HG02852 (cell line): ENCODE data around the gene SLX1B.
"Not testable (repeated sequence)": the region's sequence is repeated elsewhere in the genome, so short reads cannot be mapped to it uniquely, and the experiment has no call there.

ENCODE experiments used
- ATAC-seq: cut with Tn5 transposase; IDR thresholded peaks from one replicate; pipeline ENCODE4 v1.9.1; 2021; ENCODE audit warnings: mild to moderate bottlenecking, moderate library complexity; ENCODE audit not compliant: unreplicated experiment

SLX1B gene

DNA sequence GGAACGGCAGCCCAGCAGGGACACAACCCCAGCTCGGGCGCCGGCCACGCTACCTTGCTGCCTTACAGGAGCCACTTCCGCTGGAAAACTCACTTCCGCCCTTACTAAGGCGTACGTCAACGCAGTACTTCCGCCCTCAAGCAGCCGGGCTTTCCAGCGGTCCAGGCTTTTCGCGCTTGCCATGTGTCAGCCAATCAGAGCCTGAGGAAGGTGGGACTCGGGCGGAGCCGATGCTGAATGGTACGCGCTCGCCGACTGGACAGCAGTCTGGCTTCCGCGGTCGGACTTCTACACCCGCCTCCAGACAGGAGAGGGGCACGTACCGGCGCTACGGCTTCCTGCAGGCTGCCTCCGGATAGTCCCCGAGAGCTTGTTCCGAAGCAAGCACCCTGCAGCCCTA, at the start of gene SLX1B, which contains the start of gene BOLA2:
Gene SLX1B (plus strand): TSS at position 265 of the 400 bp plus-strand sequence.
Gene BOLA2 (minus strand): TSS at position 83 of the 400 bp plus-strand sequence. CDS start 98 bp downstream, outside the sequence.
- ATAC-seq, result peak; percentile 85

DNA sequence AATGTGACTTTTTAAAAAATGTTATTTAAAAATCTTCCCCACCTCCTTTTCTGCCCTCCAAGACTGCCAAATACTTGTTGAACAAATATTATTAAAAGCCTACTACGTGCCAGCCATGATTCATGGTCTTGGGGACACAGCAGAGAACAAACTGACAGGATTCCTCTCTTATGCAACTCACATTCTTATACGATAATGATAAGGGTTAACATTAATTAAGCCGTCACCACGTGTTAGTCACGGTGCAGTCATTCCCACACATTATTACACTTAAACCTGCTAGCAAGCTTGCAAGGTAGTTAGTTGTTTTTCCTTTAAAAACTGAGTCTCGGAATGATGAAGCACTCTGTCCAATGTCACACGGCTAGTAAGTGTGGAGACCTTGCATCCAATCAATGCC, 49.1 kb upstream of the SLX1B start:
- ATAC-seq, result not testable (repeated sequence)

DNA sequence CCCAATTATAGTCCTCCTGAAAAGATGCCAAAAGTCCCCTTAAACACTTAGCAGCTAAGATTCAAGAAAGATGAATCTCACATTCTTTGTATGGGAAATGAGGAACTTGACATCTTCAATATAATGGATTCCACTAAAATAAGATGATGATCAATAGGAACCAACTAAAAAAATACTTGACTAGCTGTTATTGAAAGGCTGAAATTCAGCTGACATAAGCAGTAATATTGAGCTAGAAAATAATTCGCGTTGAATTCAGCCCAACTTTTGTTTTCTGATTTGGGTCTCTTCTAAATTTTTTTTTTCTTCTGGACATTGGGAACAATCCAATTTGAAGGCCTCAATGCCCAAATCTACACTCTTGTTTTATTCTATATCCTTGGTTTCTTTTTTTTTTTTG, 30.7 kb upstream of the SLX1B start:
- ATAC-seq, result not testable (repeated sequence)

DNA sequence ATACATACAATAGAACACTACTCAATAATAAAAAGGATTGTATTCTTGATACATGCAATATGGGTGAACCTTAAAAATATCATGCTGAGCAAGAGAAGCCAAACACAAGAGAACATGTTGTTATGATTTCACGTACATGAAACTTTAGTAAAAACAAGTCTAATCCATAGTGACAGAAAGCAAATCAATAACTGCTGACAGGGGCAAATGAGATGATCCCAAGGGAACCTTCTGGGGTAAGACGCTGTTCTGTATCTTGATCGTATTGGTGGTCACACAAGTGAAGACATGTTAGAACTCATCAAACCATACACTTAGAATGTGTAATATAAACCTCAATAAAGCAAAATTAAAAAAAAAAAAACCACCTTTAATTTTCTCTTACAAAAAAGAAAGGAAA, 28.9 kb upstream of the SLX1B start:
- ATAC-seq, result not testable (repeated sequence)

DNA sequence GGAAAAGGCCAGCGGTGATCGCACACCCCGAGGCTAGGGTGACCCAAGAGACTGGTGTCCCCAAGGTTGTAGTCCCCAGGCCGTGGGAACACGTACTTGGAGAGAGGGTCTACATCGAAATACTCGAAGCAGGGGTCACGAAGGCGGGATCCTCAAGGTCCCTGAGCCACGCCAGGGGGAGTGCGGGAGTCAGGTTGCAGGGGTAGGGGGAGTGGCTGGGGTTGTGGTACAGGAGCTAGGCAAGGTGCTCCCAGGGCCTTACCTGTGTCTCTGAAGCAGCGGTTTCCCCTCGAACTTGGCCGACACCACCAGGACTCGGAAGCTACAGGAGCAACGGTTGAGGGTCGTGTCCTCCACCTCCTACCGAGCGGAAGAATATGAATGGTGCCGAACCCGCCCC, 579 bp upstream of the SLX1B start:
- peak; percentile 9 for ATAC-seq

DNA sequence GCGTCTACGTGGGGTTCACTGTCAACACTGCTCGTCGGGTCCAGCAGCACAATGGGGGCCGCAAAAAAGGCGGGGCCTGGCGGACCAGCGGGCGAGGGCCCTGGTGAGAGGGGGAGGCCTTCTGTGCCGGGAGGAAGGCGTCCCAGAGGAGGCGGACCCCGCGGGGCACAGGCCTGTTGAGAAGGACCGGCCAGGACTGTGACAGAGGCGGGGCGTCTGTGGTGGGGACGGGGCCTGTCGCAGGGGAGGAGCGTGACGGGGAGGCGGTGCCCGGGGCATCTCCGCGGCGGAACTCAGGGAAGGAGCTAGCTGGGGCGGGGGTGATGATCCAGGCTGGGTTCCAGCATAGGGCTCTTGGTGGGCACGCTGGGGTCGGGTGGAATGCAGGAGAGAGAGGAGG, 495 bp downstream of the SLX1B start:
- ATAC-seq, result peak; percentile 61

DNA sequence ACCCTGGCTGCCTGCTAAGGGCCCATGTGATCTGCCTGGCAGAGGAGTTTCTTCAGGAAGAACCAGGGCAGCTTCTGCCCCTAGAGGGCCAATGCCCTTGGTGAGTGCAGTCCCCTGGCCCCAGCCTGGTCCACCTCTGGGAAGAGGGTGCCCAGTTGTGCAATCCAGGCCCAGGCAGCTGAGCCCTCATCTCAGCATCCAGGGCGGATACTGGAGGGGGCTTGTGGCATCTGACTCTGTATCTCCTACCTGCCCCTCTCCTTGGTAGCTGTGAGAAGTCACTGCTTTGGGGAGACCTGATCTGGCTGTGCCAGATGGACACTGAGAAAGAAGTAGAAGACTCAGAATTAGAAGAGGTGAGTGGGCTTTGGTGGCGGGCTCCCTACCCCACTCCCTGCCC, 3.3 kb downstream of the SLX1B start:
- not testable (repeated sequence) for ATAC-seq

DNA sequence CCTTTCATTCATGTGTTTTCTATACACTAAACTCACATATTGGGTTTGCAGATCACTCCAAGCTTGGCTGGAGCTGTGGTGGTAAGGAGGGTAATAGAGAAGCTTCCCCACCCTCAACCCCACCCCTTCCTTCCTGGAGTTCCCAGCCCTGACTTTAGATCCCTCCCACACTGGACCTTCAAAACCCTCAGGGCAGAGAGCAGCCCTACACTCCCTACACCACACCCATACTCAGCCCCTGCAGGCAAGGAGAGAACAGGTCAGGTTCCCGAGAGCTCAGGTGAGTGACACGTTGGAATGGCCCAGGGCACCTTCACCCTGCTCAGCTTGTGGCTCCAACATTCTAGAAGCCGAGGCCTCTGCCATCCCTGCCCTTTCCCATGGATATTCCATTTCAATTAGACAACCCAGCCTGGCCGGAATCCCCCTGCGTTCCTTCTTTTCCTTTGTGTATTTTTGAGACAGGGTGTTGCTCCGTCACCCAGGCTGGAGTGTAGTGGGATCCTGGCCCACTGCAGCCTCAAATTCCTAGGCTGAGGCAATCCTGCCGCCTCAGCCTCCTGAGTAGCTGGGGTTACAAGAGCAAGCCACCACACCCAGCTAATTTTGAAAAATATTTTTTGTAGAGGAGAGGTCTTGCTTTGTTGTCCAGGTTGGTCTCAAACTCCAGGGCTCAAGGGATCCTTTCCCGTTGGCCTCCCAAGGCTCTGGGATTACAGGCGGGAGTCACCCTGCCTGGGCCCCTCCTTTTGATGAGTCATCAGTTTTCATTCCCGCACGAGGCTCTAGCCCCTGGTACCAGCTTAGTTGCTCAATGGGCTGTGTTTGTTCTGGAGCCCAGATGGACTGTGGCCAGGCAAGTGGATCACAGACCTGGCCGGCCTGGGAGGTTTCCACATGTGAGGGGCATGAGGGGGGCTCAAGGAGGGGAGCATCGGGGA, 5.6 kb downstream of the SLX1B start, which contains the start of gene SULT1A4:
Gene SULT1A4 (plus strand): TSS at position 208 of the 941 bp plus-strand sequence. CDS start 1,473 bp downstream, outside the sequence.
- ATAC-seq, result not testable (repeated sequence)

DNA sequence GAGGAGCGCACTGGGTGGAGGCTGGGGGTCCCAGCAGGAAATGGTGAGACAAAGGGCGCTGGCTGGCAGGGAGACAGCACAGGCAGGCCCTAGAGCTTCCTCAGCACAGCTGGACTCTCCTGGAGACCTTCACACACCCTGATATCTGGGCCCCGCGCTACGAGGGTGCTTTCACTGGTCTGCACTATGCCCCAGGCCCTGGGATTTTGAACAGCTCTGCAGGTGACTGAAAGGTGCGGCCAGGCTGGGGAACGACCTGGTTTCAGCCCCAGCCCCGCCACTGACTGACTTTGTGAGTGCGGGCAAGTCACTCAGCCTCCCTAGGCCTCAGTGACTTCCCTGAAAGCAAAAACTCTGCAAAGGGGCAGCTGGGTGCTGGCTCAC, 6.3 kb downstream of the SLX1B start:
- not testable (repeated sequence) for ATAC-seq

DNA sequence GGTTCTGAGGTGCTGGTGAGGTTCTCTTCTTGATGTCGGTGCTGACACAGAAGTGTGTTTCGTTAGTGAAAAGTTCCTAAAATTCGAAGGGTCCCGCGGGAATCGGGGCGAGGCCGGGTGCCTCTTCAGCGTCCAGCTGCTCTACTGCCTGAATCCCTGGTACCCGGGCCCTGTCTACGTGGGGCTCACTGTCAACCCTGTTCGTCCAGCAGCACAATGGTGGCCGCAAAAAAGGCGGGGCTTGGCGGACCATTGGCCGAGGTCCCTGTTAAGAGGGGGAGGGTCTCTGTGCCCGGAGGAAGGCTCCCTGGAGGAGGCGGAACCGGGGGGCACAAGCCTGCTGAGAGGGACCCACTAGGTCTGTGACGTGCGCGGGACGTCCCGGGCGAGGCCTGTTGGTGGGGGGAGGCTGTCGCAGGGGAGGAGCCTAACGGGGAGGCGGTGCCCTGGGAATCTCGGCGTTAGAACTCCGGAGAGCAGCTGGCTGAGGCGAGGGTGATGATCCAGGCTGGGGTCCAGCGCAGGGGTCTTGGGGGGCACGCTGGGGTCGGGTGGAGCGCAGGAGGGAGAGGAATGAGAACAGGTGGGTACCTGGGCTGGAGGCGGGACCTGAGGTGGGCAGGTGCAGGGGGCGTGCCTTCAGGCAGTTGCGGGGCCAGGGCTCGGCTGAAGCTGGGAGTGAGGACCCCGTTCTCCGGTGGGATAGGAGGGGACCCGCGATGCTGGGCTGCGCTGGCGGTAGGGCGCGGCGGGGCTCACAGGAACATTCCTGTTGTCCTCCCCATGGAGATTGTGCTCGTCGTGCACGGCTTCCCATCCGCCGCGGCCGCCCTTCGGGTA, 11.9 kb downstream of the SLX1B start:
- ATAC-seq, result not testable (repeated sequence)

DNA sequence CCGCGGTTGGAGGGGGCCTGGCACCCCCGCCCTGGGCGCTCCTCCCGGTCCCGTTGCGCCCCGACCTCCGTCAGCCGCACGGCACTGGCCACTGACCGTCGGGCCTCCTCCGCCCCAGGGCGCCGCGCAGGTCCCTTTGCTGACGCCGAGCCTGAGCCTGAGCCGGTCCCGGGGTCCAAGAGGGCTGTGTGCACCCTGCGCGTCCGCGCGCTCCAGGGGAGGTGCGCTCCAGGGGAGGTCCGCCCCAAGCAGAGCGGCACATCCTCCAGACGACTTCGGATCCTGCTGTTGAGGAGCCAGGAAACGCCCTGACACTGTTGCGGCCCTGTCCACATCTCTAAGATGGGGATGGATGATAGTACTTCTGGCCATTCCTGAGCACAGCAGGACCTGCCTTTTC, 12.6 kb downstream of the SLX1B start:
- ATAC-seq, result not testable (repeated sequence)

DNA sequence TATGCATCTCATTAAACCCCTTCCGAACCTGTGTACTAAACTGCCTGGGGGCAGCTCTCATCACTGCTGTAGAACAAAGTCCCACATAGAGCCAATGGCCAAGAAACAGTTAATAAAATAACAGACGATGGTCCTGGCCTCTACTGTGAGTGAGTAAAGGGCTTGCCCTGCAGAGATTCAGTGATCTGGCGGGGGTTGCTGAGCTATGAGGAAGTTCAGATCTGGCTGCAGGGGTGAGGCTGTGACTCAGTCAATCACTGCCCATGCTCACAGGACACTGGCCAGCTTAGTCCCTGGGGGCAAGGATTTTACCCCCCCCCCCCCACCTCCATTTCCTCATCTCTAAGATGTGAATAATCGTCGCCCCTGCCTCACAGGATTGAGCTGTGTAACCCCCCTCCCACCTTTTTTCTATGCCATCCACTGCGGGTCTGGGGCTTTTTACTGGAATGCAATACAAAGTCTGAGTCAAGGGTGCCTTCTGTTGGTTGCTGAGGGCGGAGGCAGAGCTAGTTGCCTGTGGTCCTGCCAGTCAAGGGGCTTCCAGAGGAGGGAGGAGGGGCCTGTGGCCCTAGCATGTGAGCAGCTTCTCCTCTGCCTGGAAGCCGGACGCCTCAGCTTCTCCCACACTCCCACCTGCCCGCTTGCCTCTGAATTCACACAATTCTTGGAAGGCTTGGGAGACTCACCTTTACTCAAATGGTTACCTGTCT, 13.5 kb downstream of the SLX1B start:
- not testable (repeated sequence) for ATAC-seq

DNA sequence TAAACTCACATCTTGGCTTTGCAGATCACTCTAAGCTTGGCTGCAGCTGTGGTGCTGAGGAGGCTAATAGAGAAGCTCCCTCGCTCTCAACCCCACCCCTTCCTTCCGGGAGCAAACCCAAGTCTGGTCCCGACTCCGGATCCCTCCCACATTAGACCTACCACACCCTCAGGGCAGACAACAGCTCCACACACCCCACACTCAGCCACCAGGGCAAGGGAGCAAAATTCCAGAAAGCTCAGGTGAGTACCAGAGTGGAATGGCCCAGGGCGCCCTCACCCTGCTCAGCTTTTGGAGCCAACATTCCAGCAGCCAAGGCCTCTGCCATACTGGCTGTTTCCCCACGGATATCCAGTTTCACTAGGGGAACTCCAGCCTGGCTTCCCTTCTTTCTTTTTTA, 15.3 kb downstream of the SLX1B start:
- ATAC-seq, result not testable (repeated sequence)

DNA sequence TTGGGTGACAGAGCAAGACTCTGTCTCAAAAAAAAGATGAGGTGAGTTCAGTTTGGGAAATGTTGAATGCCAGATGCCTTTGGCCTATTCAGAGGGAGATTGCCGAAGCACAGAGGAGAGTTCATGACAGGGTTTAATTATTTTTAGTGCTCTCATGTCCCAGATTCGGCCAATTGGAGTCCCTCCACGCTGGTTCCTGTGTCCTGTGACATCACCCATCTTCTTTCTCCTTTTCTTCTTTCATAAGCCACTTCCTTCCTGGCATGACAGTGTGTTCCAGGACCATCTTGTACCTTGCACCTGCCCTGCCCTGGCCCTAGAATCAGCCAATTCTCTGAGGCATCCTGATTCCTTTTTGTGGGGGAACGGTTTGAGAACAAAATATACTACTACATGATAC, 17.7 kb downstream of the SLX1B start:
- not testable (repeated sequence) for ATAC-seq

DNA sequence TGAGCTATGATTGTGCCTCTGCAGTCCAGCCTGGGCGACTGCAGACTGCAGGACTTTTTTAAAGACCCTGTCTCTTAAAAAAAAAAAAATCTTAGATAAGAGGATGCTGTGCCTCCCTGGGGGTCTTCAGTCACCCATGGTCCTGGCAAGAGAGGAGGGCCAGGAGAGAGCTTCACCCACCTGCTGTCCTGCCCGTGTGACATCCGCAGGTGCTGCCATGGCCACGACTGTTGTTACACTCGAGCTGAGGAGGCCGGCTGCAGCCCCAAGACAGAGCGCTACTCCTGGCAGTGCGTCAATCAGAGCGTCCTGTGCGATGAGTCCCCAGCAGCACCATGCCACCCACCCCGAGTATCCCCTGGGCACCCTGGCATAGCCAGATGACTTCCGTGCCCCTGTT, 27.9 kb downstream of the SLX1B start:
- not testable (repeated sequence) for ATAC-seq

DNA sequence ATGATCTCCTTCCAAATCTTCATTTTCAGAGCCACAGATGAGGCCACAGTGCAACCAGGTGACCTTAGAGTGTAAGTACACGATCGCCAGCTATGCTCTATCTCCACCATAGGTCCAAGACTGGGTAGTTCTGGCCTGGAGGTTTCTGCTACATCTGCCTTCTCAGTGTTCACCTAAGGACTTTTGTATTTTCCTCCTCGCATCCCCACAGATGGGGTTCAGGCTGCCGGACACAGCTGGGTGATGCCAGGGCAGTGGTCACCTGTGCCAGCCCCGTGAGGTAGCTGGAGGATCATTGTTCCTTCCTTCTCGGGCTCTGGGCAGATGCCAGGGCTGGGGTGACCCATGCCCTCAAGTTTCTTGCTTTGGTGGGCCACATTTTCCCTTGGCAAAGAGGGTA, 52.0 kb downstream of the SLX1B start, which contains the start of gene NPIPB12:
Gene NPIPB12 (minus strand): TSS at position 101 of the 400 bp plus-strand sequence.
- ATAC-seq, result not testable (repeated sequence)
